ENCODE measurements around the gene B3GALT4. TPM values are rescaled to one million over a fixed set of nuclear protein-coding genes. Genes with fewer than 3 reads are reported as not detected.
A peak's percentile ranks its signal among the peaks of the same experiment; 100 is the strongest.

B3GALT4 gene
- total RNA-seq, 1 donor from 2014 or later = 16.8 TPM

DNA sequence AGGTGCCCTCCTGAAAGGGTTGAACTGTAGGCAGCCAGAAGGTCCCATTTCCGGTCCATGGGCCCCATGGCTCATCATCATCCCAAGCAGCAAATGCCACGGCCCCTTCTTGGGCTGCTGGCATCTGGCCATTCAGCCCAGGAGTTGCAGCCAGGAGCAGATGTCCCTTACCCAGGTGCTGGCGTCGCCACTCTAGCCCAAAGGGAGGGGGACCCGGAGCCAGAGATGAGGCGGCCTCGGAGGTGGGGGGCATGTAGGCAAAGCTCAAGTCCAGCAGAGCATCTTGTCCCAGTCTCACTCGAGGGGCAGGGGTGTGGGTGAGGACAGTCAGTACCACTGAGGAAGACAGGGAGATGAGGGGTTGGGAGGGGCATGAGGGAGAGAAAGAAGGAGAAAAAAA lies 28.1 kb downstream of the B3GALT4 start:
- Histone ChIP-seq H3K27me3 (no peaks in the 10 kb centered on the region), H3K4me3 (no peak overlapping the region), H3K9me3 (no peaks in the 10 kb centered on the region), H3K36me3 (peaks cover 67% of the 10 kb centered on the region), H3K4me1 (peaks cover 15% of the 10 kb centered on the region), H3K27ac (no peak overlapping the region)
- DNase-seq (no peak), ATAC-seq (no peak)
- TF ChIP-seq, protein P1, sequence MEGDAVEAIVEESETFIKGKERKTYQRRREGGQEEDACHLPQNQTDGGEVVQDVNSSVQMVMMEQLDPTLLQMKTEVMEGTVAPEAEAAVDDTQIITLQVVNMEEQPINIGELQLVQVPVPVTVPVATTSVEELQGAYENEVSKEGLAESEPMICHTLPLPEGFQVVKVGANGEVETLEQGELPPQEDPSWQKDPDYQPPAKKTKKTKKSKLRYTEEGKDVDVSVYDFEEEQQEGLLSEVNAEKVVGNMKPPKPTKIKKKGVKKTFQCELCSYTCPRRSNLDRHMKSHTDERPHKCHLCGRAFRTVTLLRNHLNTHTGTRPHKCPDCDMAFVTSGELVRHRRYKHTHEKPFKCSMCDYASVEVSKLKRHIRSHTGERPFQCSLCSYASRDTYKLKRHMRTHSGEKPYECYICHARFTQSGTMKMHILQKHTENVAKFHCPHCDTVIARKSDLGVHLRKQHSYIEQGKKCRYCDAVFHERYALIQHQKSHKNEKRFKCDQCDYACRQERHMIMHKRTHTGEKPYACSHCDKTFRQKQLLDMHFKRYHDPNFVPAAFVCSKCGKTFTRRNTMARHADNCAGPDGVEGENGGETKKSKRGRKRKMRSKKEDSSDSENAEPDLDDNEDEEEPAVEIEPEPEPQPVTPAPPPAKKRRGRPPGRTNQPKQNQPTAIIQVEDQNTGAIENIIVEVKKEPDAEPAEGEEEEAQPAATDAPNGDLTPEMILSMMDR (IDR thresholded peaks at IDR 0.05) = no peak
- intact Hi-C loops (cut with DNase I) = no loop called here

DNA sequence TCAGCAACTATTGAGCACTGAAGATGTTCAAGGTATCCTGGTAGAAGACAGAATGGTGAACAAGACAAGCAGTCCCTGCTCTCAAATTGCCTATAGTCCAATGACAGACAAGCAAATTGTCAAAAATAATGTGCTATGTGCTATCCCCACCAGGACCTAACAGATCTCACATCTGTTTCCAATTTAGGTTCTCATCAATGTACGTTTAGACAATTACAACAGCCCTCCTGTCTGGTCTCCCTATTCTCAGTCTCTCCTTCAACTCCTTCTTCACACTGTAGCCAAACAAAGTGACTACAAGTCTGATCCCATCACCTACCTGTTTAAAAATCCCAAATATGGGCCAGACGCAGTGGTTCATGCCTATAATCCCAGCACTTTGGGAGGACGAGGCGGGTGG lies 29.4 kb downstream of the B3GALT4 start:
- Histone ChIP-seq H3K4me1 (peaks cover 12% of the 10 kb centered on the region), H3K4me3 (no peak overlapping the region), H3K27ac (no peak overlapping the region), H3K9me3 (no peaks in the 10 kb centered on the region), H3K36me3 (peaks cover 77% of the 10 kb centered on the region), H3K27me3 (no peaks in the 10 kb centered on the region)
- intact Hi-C loops (cut with DNase I) = no loop called here
- ATAC-seq (no peak), DNase-seq (no peak)
- TF ChIP-seq, protein P1 (IDR thresholded peaks at IDR 0.05) = no peak

DNA sequence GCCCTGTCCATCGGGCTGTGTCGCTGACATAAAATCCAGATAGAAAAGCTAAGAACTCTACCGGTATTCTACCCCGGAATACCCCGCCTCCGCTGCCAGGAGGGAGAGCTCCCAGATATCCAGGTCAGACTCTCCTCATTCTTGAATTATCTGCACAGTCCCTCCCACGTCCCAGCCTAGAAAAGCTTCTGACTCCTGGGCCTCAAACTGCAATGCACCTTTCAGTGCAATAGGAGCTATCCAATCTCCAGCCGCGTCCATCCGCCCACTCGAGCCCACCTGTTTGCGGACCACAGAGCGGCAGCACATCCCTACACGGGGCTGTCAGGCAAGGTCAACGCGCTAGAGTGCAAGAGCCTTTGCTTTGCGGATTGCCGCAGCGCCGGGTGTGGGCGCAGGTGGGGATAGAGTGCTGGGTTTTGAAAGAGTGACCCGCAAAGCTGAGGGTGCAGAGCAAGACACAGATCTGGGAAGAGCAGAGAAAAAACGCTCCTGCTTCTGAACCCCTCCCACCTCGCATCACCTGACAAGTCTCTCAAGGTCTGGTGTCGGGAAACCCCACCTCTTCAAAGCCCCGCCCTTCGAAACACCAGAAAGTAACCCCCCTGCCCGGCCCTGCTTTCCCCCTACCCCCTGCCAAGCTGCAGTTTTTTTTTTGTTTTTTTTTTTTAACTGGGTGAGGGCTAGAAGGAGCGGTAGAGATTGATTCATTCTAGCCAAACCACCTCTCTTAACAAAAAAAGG lies 35.6 kb downstream of the B3GALT4 start:
- ATAC-seq = peak; percentile 54

DNA sequence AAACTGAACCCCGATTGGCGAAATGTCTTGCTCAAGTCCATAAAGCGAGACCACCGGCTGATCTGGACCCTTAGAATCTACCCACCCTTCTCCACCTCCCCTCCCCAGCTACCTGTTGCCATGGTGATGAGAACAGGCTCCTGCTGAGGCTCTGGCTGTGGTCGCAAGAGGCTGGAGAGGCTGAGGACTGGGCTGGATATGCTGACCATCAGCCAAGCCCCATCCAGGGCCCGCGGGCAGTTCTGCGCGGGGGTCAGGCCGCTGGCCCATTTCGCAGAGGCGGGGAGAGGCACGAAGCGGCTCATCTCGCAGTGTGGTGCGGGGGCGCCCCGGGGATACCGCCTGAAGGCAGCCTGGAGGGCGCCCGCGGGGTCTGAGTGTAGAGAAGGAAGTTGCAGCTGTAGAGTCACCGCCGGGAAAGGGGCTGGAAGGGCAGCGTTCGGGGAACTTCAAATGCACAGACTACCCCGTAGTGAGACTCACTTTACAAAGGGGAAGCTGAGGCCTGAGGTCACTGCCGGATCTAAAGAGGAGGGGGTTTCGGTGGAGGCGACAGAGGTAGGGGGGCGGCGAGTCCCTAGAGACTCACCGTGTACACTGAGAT lies 36.3 kb downstream of the B3GALT4 start:
- ATAC-seq = peak; percentile 5
- intact Hi-C loops (cut with DNase I) = no loop called here

More for the DNA sequence above, 35.6 kb downstream of the B3GALT4 start:
- peak; percentile 88 for DNase-seq
- intact Hi-C loops (cut with DNase I) = no loop called here
- H3K4me3 ChIP-seq = peak overlapping the region; percentile 92
- peaks cover 37% of the 10 kb centered on the region for H3K4me1 ChIP-seq
- TF ChIP-seq, protein P1 (IDR thresholded peaks at IDR 0.05) = no peak
- H3K36me3 ChIP-seq = peaks cover 31% of the 10 kb centered on the region
- H3K9me3 ChIP-seq = no peaks in the 10 kb centered on the region
- H3K27ac ChIP-seq = peak overlapping the region; percentile 99
- no peaks in the 10 kb centered on the region for H3K27me3 ChIP-seq

DNA sequence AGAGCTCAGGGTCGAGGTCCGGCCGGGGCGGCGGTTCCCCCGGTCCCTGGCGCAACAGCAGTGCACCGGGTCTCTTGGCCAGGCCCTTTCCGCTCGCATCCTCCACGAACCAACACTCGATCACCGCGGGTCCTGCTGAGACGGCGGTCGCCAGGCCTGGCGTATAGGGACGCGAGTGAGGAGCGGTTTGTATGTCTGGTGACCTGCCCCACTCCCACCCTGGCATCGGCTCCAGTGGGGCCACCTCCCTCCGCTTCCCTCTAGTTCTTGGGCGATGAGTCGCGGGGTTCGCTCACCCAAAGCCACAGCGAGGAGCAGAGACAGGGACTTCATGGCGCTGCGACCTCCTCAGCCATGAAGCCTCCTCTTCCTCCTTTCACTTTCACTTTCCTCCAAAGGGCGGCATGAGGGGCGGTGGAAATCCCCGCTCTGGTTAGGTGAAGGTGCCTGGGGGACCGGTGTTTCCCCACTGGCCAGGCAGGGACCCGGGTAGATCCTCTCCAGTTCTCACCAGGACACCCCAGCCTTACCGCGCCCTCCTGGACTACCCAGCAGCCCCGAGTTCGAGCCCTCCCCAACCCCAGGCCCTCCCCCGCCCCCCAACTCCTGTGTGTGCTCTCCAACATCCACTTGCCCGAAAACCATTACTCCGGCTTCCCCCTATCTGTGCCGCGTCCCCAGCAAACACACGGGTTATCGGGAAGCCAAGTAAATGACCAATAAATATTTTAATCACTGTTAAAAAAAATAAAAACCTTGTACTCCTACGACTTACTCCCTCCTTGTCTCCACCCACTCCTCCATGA lies 37.0 kb downstream of the B3GALT4 start, which contains the start of gene TAPBP:
Gene TAPBP, minus strand, starts transcription at position 370 of the 806 bp plus-strand sequence. Its CDS starts 37 bp downstream, at position 333.
- no peaks in the 10 kb centered on the region for H3K9me3 ChIP-seq
- TF ChIP-seq, protein P1 (IDR thresholded peaks at IDR 0.05) = no peak
- intact Hi-C loops (cut with DNase I) = no loop called here
- peaks cover 27% of the 10 kb centered on the region for H3K36me3 ChIP-seq
- DNase-seq = peak; percentile 83
- peaks cover 46% of the 10 kb centered on the region for H3K4me1 ChIP-seq
- H3K4me3 ChIP-seq = peak within 1 kb of the TSS; percentile 92
- H3K27ac ChIP-seq = peak within 1 kb of the TSS; percentile 99
- peak; percentile 35 for ATAC-seq
- H3K27me3 ChIP-seq = no peaks in the 10 kb centered on the region

More for the DNA sequence above, 36.3 kb downstream of the B3GALT4 start:
- no peaks in the 10 kb centered on the region for H3K27me3 ChIP-seq
- TF ChIP-seq, protein P1 (IDR thresholded peaks at IDR 0.05) = no peak
- no peaks in the 10 kb centered on the region for H3K9me3 ChIP-seq
- peak overlapping the region; percentile 92 for H3K4me3 ChIP-seq
- peak overlapping the region; percentile 99 for H3K27ac ChIP-seq
- peaks cover 29% of the 10 kb centered on the region for H3K36me3 ChIP-seq
- DNase-seq = peak; percentile 83
- peaks cover 39% of the 10 kb centered on the region for H3K4me1 ChIP-seq

Data from upper lobe of right lung (tissue), 1 donor.